Stomach (tissue), 9 donors: ENCODE data around the gene MNT. TPM values are rescaled to one million over a fixed set of nuclear protein-coding genes. Genes with fewer than 3 reads are reported as not detected.

Source experiments
- DNase-seq, 2 donors: peaks; one replicate each; pipeline versions ENCODE4 v3.0.0 to v3.0.0-alpha.2; 2013 to 2019
- H3K27ac ChIP-seq, 5 donors: fragments of 200-600 bp in 4 of 5; sonication (generic) in 4 of 5; one replicate each; pipeline ENCODE4 v1.5.1; 2013 to 2019; ENCODE audit warnings: mild to moderate bottlenecking in 1 of 5, moderate library complexity in 1 of 5
- H3K27me3 ChIP-seq, 3 donors: fragments of 200-600 bp; sonication (generic); one replicate each; pipeline ENCODE4 v1.5.1; 2017 to 2019; ENCODE audit warnings: mixed run types in 1 of 3
- H3K36me3 ChIP-seq, 4 donors: fragments of 200-600 bp; sonication (generic); 1 replicate in 3 of 4; 2 replicates in 1 of 4; pipeline ENCODE4 v1.5.1; 2016 to 2019
- H3K4me1 ChIP-seq, 4 donors: fragments of 200-600 bp; sonication (generic); one replicate each; pipeline ENCODE4 v1.5.1; 2016 to 2019
- H3K4me3 ChIP-seq, 4 donors: fragments of 200-600 bp; sonication (generic) in 3 of 4; one replicate each; pipeline ENCODE4 v1.5.1; 2016 to 2019; ENCODE audit warnings: mild to moderate bottlenecking in 1 of 4
- H3K9me3 ChIP-seq, 4 donors: fragments of 200-600 bp; sonication (generic); one replicate each; pipeline ENCODE4 v1.5.1; 2016 to 2019
- EP300 ChIP-seq: sonication (generic); formaldehyde crosslinking; IDR thresholded peaks from one replicate; pipeline ENCODE4 v1.6.1; 2017; ENCODE audit warnings: antibody characterized with exemption
- POLR2A ChIP-seq, 4 donors: fragments of 450-650 bp; IDR thresholded peaks; one replicate each; pipeline ENCODE4 v1.6.1; 2016; ENCODE audit warnings: antibody characterized with exemption in 4 of 4, control low read depth in 2 of 4, mild to moderate bottlenecking in 1 of 4, moderate library complexity in 1 of 4
- POLR2AphosphoS5 ChIP-seq, 3 donors: sonication (generic); formaldehyde crosslinking; IDR thresholded peaks; one replicate each; pipeline ENCODE4 v1.6.1; 2016; ENCODE audit warnings: antibody characterized with exemption in 3 of 3
- WGBS, 5 donors: extraction: QIAGEN DNeasy Blood & Tissue Kit in 3 of 5; methylation state at CpG; one replicate each; pipeline versions ENCODE4 v1.1.5 to v1.1.7; 2013 to 2018; 5-methylcytosine and 5-hydroxymethylcytosine counted together
- intact Hi-C: fragments of 100-400 bp; cut with DNase I; formaldehyde crosslinking; loops from one replicate; pipeline ENCODE4 v1.15.1; 2023; ENCODE audit warnings: low total_unique reads
- polyA plus RNA-seq, 3 donors: library from polyadenylated mRNA; stranded (reverse); fragments of 200-250 nt; gene quantifications; one replicate each; pipeline ENCODE4 v1.2.3, GENCODE V29; 2013
- total RNA-seq, 5 donors: library from RNA; depleted of rRNA; stranded (reverse); fragments of >200 nt; gene quantifications; one replicate each; pipeline versions ENCODE4 v1.1.0 to v1.2.3, GENCODE V29; 2014 to 2016
- TF ChIP-seq, protein P1 (sequence below), 7 experiments: fragments of 450-650 bp in 4 of 7; fragments of 200-600 bp in 3 of 7; sonication (generic) in 3 of 7; IDR thresholded peaks; one replicate each; pipeline ENCODE4 v1.5.1; 2016 to 2019; ENCODE audit warnings: antibody characterized with exemption in 7 of 7, control low read depth in 2 of 7, mild to moderate bottlenecking in 1 of 7
- donor health status: healthy with polysubstance abuse.
- donor health status: Bipolar disorder and iron deficiency.
- donor health status: healthy.

Gene MNT
- total and polyA plus RNA-seq, 8 donors, result 3.5 to 55.8 (median 8.6) TPM

DNA sequence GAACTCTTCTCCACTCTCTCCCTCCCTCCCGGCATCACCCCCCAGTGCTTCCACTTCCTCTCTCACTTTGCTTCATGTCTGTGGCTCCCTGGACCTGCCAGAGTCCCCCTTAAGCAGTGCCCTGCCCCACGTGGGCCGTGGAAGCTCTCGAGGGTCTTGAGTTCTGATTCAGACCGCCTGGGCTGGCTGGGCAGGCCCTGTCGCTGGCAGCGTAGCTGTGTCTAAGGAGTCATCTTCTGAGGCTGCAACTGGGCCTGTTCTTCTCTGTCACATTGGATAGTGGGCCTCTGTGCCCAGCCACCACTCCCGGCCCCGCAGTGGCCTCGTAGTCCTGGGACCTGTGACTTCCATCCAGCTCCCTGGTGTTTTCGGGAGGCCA, 30.7 kb downstream of the MNT start:
- TF ChIP-seq POLR2A (IDR thresholded peaks at IDR 0.05) (no peak), EP300 (no peak), POLR2AphosphoS5 (IDR thresholded peaks at IDR 0.05) (no peak)
- TF ChIP-seq, protein P1, sequence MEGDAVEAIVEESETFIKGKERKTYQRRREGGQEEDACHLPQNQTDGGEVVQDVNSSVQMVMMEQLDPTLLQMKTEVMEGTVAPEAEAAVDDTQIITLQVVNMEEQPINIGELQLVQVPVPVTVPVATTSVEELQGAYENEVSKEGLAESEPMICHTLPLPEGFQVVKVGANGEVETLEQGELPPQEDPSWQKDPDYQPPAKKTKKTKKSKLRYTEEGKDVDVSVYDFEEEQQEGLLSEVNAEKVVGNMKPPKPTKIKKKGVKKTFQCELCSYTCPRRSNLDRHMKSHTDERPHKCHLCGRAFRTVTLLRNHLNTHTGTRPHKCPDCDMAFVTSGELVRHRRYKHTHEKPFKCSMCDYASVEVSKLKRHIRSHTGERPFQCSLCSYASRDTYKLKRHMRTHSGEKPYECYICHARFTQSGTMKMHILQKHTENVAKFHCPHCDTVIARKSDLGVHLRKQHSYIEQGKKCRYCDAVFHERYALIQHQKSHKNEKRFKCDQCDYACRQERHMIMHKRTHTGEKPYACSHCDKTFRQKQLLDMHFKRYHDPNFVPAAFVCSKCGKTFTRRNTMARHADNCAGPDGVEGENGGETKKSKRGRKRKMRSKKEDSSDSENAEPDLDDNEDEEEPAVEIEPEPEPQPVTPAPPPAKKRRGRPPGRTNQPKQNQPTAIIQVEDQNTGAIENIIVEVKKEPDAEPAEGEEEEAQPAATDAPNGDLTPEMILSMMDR (IDR thresholded peaks at IDR 0.05), result no peak
- no peak for DNase-seq
- 77 to 94% (median 86%) methylated on average over 8 to 11 of the region's 11 CpGs for WGBS, 5 donors
- Histone ChIP-seq H3K4me3 (no peak overlapping the region), H3K36me3 (peaks cover 7 to 84% (median 73%) of the 10 kb centered on the region in 4 donors), H3K9me3 (no peaks in the 10 kb centered on the region), H3K27me3 (no peaks in the 10 kb centered on the region), H3K27ac (peak overlapping the region in 2 of 5 donors; percentile 8 to 29), H3K4me1 (peaks cover 0 to 26% (median 11%) of the 10 kb centered on the region in 4 donors)
- intact Hi-C loops, result no loop called here

DNA sequence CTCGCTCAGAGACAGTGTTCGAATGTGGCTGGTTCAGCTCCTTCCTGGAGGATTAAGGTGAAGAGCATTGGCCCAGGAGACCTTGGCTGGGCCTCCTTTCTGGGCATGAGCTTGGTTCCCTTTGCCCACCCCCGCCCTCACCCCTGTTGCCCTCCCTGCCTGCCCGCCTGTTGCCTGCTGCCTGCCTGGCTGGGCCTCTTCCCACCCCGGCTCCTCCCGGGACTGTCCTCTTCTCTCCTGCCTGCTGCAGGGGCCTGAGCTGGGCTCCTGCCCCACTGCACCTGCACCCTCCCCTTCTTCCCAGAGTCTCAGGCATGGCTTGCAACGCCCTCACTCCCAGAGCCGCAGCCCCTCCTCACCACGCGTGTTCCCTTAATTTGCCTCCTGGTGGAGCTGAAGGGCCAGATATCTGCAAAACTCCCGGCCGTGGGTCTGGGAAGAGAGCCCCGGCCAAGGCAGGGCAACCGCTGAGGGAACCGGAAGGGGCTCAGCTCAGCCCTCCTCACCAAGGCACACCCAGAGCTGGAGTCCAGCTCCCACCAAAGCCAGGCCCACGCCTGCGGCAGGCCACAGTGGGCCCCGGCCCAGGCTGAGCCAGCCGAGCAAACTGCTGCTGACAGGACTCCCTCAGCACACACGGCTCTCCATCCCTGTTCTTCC, 31.2 kb downstream of the MNT start:
- H3K4me1 ChIP-seq, result peaks cover 0 to 26% (median 11%) of the 10 kb centered on the region in 4 donors
- no peak overlapping the region for H3K4me3 ChIP-seq
- no peak for DNase-seq
- TF ChIP-seq EP300, result no peak
- H3K27ac ChIP-seq, result peak overlapping the region in 2 of 5 donors; percentile 8 to 62
- intact Hi-C loops, result loop anchor here (10.0 kb wide), 1 partner anchor 45 kb away; no protein-coding TSS in a partner anchor
- no peaks in the 10 kb centered on the region for H3K9me3 ChIP-seq
- no peaks in the 10 kb centered on the region for H3K27me3 ChIP-seq
- peaks cover 10 to 84% (median 73%) of the 10 kb centered on the region in 4 donors for H3K36me3 ChIP-seq
- WGBS, 5 donors, result 58 to 77% (median 73%) methylated on average over 16 to 20 of the region's 20 CpGs

DNA sequence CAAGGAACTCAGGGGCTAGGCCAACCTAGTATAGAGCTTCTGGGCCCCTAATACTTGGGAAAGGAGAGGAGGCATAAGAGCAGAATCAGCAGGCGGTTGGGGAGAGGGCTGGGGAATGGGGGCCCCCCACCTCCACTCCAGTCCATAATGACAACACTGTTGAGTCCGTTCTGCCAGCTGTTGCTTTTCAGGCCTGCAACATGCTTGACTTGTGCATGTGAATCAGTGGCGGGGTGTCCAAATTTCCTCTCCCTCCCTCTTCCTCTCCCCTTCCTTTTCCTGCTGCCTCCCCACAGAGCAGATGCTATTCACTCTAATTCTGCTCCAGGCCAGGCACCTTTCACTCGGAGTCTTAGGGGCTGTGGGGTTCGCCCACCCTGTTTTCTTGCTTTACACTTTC, 31.8 kb downstream of the MNT start:
- peak in 1 of 2 donors; percentile 63 for DNase-seq
- Histone ChIP-seq H3K4me1 (peaks cover 0 to 26% (median 11%) of the 10 kb centered on the region in 4 donors), H3K9me3 (no peaks in the 10 kb centered on the region), H3K27me3 (no peaks in the 10 kb centered on the region), H3K27ac (peak overlapping the region in 1 of 5 donors; percentile 62), H3K4me3 (no peak overlapping the region), H3K36me3 (peaks cover 13 to 84% (median 74%) of the 10 kb centered on the region in 4 donors)
- WGBS, 5 donors, result 67 to 82% (median 76%) methylated on average over 5 of the region's 5 CpGs
- TF ChIP-seq, protein P1 (IDR thresholded peaks at IDR 0.05), result no peak
- TF ChIP-seq POLR2A (IDR thresholded peaks at IDR 0.05), result no peak
- no peak for TF ChIP-seq EP300
- no peak for TF ChIP-seq POLR2AphosphoS5 (IDR thresholded peaks at IDR 0.05)
- intact Hi-C loops, result loop anchor here (10.0 kb wide), 1 partner anchor 46 kb away; no protein-coding TSS in a partner anchor

DNA sequence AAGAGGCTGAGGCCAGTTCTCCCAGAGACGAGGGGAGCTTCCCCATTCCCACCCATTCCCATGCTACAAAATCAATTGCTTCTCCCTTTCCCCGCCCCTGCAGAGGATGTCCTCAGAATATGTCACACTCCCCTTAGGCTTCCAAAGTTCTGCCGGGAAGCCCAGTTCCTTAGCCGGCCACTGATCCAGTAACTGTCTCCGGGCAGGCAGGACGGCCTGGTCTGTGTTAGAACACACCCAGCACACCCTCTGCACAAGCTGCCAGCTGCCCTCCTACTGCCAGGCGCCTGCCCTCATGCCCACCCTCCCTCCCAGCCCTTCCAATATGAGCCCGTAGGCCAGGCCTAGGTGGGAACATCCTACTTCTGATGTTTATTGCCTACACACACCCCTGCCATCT, 32.5 kb downstream of the MNT start:
- intact Hi-C loops, result loop anchor here (10.0 kb wide), 1 partner anchor 46 kb away; no protein-coding TSS in a partner anchor
- DNase-seq, result no peak
- TF ChIP-seq POLR2A (IDR thresholded peaks at IDR 0.05), result no peak
- TF ChIP-seq POLR2AphosphoS5 (IDR thresholded peaks at IDR 0.05), result no peak
- TF ChIP-seq EP300, result no peak
- TF ChIP-seq, protein P1 (IDR thresholded peaks at IDR 0.05), result no peak
- peaks cover 13 to 84% (median 74%) of the 10 kb centered on the region in 4 donors for H3K36me3 ChIP-seq
- peaks cover 0 to 26% (median 11%) of the 10 kb centered on the region in 4 donors for H3K4me1 ChIP-seq
- H3K4me3 ChIP-seq, result no peak overlapping the region
- no peaks in the 10 kb centered on the region for H3K27me3 ChIP-seq
- H3K9me3 ChIP-seq, result no peaks in the 10 kb centered on the region
- 69 to 93% (median 83%) methylated on average over 6 to 8 of the region's 8 CpGs for WGBS, 5 donors
- H3K27ac ChIP-seq, result peak overlapping the region in 2 of 5 donors; percentile 8 to 62
